Choroid plexus epithelial cell (primary cell): Measurements from ENCODE around the gene PAN2.
"Not testable (repeated sequence)": the region's sequence is repeated elsewhere in the genome, so short reads cannot be mapped to it uniquely, and the experiment has no call there.

Experiments
- DNase-seq: peaks from one replicate; pipeline ENCODE4 v3.0.0-alpha.2; 2010; ENCODE audit warnings: low read depth
- H3K4me3 ChIP-seq: 2 replicates; pipeline ENCODE4 v1.5.1; 2011; ENCODE audit warnings: low read depth, mild to moderate bottlenecking, control low read depth, low read length, moderate library complexity
- CTCF ChIP-seq: conservative IDR thresholded peaks from 2 replicates; pipeline ENCODE4 v1.5.1; 2011; ENCODE audit warnings: low read depth, mild to moderate bottlenecking, control low read depth, inconsistent platforms, low read length, moderate library complexity

The PAN2 gene

GRCh38 chr12:56282030-56282429 lies 51.8 kb downstream of the PAN2 start:
- no peak for DNase-seq
- TF ChIP-seq CTCF, result no peak
- no peak overlapping the region for H3K4me3 ChIP-seq

GRCh38 chr12:56280849-56281248 lies 53.0 kb downstream of the PAN2 start:
- TF ChIP-seq CTCF, result no peak
- H3K4me3 ChIP-seq, result no peak overlapping the region
- DNase-seq, result no peak

- no peak for DNase-seq
- H3K4me3 ChIP-seq, result no peak overlapping the region
- TF ChIP-seq CTCF, result no peak
These were observed 54.9 kb downstream of the PAN2 start for GRCh38 chr12:56278905-56279304.

- DNase-seq, result no peak
- TF ChIP-seq CTCF, result no peak
These were observed 59.5 kb downstream of the PAN2 start for GRCh38 chr12:56274299-56274698.

GRCh38 chr12:56272468-56272867 lies 61.3 kb downstream of the PAN2 start:
- not testable (repeated sequence) for DNase-seq, H3K4me3 ChIP-seq

More at GRCh38 chr12:56274299-56274698, 59.5 kb downstream of the PAN2 start:
- no peak overlapping the region for H3K4me3 ChIP-seq

GRCh38 chr12:56271031-56271430 lies 62.8 kb downstream of the PAN2 start:
- peak; percentile 74 for TF ChIP-seq CTCF
- H3K4me3 ChIP-seq, result no peak overlapping the region
- DNase-seq, result peak; percentile 66

- DNase-seq, result no peak
- H3K4me3 ChIP-seq, result peak overlapping the region; percentile 88
- no peak for TF ChIP-seq CTCF
These were observed 66.2 kb downstream of the PAN2 start for GRCh38 chr12:56267443-56268071.
